Skin epidermis (tissue), 12 donors: ENCODE data around the gene KCNIP3.
"Not testable (repeated sequence)": the region's sequence is repeated elsewhere in the genome, so short reads cannot be mapped to it uniquely, and the experiment has no call there.

Source experiments
- H3K27ac ChIP-seq, 21 experiments: fragments of 200-600 bp; sonication (generic) in 11 of 21; one replicate each; pipeline ENCODE4 v1.5.0; 2020; ENCODE audit warnings: mild to moderate bottlenecking in 3 of 21, inconsistent platforms in 2 of 21, moderate library complexity in 2 of 21
- H3K4me3 ChIP-seq, 7 experiments: fragments of 200-600 bp; sonication (generic) in 2 of 7; one replicate each; pipeline ENCODE4 v1.5.0; 2020; ENCODE audit warnings: inconsistent platforms in 2 of 7, mild to moderate bottlenecking in 2 of 7, moderate library complexity in 1 of 7

KCNIP3 gene

DNA sequence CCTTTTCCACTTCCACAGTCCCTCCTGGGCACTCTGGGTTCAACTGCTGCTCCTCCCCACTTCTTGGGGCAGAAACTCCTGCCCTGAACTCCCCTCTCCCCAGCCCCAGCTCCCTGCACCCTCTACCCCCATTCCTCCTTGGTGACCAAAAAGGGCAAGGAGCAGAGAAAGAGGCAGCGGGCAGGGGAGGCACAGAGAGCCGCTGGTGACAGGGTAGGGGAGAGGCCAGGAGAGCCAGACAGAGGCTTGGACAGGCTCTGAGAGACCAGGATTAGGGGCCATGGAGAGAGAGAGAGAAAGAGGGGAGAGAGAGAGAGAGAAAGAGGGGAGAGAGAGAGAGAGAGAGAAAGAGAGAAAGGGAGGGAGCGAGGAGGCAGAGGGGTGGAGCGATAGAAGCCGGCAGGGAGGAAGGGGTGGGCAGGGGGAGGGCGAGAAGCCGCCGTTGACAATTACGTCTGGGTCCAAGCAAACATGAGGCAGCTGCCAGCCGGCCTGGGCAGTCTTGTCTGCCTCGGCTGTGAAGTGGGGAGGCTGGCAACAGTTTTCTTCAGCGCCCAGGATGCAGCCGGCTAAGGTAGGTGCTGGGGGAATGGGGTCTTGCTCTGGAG is at the start of gene KCNIP3:
Gene KCNIP3, plus strand, starts transcription at position 468 of the 608 bp plus-strand sequence. Its CDS starts 92 bp downstream, at position 560.
- Histone ChIP-seq H3K27ac (peak within 1 kb of the TSS in 1 of 21 experiments; percentile 16), H3K4me3 (no peak within 1 kb of the TSS)

- Histone ChIP-seq H3K27ac (no peak overlapping the region), H3K4me3 (no peak overlapping the region)
Measured at GRCh38 chr2:95258271-95258670, 38.9 kb upstream of the KCNIP3 start.

DNA sequence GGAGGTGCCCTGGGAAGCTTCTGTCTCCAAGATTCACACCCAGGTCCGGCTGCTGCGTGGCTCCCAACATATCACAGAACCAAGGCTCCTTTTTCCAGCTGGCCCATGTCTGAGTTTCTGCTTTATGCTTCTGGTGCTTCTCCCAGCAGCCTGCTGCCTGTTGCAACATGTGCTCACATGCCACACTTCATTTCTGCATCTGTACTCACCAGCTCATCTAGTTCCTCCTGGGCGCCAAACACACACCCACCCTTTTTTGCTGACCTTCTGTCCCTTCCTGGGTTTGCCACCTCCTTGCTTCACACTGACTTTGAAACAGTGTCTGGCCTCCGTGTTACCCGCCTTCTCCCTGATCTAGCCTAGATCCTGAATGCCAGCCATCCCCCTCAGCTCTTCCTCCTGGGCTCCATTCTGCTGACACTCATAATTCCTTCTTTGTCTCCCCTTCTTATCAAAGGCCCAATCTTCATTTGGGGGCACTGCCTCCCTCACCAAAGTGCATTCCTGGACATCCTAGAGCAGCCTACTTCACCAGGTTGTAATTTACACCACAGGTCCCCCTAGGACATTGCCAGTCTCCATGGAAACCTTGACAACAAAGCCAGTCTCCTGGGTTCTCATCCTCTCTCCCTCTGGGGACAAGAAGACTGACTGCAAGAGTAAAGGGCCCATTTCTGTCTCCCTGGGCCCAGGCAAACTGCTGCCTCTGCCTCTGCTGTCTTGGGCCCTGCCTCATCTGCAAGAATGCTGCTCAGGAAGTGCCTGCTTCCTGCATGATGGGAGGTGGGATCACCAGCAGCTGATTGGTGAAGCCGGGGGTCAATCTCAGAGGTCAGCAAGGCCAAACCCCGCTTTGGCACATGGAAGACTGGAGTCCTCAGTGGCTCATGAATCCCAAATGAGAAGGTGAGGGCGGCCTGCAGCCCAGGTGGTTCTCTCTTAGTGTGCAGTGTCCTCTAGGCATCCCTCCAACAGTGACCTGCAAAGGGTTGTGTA is 36.8 kb upstream of the KCNIP3 start:
- Histone ChIP-seq H3K4me3 (no peak overlapping the region), H3K27ac (peak overlapping the region in 19 of 21 experiments; percentile 14 to 84 (median 69))

DNA sequence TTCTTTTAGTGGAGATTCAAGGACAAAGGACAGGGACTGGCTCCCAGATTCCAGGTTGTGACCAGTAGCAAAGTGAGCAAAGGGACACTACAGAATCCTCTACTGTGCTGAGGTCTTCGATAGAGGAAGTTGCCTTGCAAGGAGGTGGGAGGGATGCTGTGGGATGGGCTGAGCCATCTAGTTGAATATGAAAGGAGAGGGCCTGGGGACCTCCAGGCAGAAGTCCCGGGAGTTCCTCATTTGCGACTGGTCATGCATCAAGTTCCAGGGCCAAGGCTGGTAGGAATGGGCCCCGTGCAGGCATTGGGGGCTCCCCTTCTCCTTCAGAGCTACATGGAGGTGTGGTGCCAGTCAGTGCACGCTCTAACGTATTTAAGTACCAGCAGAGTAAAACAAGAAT is 35.5 kb upstream of the KCNIP3 start:
- H3K27ac ChIP-seq = no peak overlapping the region
- no peak overlapping the region for H3K4me3 ChIP-seq

DNA sequence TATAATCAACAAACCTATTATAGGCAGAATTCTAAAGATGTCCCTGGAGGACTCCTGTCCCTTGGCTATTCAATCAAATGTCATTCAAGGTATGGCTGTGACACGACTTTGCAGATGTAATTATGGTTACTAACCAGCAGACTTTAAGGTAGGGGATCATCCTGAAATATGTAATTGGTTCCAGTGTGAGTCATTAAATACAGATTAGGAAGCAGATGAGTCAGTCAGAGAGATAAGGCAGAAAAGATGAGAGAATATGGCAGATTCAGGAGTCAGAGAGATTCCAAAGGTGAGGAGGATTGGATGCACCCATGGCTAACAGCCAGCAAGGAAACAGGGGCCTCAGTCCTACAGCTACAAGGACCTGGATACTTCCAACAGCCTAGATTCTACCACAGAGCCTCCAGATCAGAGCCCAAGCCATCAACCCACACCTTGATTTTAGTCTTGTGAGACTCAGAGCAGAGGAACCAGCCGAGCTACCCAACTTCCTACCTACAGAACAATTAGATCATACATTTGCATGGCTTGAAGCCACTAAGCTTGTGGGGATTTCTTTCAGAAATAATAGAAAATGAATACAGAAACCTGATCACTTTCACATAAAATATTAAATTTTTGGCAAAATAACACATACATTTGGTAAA is 34.1 kb upstream of the KCNIP3 start:
- Histone ChIP-seq H3K27ac (peak overlapping the region in 3 of 21 experiments; percentile 6 to 46 (median 25)), H3K4me3 (no peak overlapping the region)

GRCh38 chr2:95264624-95265023 is 32.5 kb upstream of the KCNIP3 start:
- Histone ChIP-seq H3K27ac (no peak overlapping the region), H3K4me3 (no peak overlapping the region)

DNA sequence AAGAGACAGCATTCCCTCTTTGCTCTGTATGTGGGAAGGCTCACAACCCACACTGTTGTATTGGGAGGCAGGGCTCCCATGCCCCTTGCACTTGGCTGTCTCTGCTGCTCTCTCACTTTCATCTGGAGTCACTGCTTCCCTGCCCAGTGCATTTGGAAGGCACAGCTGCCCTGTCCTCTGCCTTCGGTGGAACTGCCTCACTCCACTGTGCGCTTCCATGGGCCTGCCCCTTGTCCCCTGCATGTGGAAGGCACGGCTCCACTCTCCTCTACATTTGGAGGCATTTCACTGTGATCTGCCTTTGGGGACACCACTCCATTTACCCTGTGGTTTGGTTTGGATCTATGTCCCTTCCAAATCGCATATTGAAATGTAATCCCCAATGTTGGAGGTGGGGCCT is 32.0 kb upstream of the KCNIP3 start:
- no peak overlapping the region for H3K27ac ChIP-seq
- H3K4me3 ChIP-seq = no peak overlapping the region

- Histone ChIP-seq H3K4me3 (no peak overlapping the region), H3K27ac (no peak overlapping the region)
Measured at GRCh38 chr2:95266781-95267430, 30.2 kb upstream of the KCNIP3 start.

DNA sequence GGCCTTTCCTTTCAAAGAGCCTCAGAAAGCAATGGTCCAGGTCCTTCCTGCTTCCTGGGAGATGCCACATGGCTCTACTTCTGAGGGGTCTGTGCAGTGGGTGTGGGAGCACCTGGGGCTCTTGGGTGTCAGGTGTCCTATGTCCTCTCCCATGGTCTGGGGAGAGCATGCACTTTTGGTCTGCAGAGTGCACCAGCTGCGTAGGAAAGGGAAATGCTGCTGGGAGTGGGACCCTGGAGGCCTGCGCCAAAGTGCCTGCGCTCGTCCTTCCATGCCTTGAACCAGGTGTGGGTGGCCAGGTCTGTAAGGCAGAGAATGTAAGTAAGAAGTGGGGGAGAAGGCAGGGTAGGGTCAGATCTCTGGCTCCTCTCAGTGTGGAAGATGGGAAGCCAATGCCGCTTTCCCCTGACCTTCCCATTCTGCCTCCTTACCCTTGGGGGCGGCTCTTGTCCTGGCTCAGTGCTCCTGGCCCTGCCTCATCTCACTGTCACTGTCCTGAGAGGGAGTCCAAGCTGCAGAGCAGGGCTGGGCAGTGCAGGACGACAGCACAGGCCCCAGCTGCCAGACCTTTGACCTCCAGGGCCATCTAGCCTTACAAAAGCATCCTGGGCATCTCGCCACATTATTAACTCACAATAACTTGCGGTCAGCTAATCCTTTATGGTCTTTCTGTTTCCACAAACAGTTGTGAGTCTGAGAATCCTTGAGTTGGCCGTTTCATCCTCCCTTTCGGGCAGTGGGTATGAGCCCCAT is 29.5 kb upstream of the KCNIP3 start:
- no peak overlapping the region for H3K4me3 ChIP-seq
- no peak overlapping the region for H3K27ac ChIP-seq

DNA sequence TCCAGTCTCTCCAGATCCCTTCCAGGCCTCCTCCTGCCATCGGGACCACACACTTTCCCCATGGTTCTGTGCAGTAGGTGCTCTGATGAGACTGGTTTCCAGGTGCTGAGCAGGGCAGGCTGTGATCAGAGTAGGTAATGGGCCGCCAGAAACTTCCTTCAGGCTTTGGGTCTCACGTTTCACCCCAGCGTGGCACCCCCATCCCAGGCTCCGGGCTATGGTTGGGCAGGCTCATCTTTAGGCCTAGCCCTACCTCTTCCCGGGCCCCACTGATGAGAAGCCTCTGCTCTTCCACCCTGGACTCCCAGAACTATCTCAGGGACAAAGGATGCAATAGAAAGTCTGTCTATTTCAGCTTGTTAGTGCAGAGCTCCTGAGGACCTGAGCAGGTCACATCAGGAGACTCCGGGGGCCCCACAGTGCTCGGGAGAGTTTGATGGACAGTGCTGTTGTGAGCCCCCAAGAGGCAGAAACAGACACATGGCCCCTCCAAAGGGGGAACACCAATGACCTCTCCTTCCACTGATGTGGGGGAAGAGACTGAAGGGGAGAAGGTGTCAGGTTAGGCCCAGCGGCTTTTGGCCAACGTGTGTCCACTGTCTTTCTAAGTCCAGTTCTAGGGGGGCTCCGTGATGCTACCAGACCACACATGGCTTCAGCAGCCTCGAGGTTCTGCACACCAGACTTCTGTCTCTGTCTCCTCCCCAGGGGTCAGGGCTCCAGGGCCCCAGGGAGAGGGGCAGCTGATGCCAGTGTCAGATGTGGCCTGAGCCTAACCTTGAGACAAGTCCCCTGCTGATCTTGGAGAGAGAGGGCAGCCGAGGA is 28.7 kb upstream of the KCNIP3 start:
- Histone ChIP-seq H3K4me3 (no peak overlapping the region), H3K27ac (no peak overlapping the region)

DNA sequence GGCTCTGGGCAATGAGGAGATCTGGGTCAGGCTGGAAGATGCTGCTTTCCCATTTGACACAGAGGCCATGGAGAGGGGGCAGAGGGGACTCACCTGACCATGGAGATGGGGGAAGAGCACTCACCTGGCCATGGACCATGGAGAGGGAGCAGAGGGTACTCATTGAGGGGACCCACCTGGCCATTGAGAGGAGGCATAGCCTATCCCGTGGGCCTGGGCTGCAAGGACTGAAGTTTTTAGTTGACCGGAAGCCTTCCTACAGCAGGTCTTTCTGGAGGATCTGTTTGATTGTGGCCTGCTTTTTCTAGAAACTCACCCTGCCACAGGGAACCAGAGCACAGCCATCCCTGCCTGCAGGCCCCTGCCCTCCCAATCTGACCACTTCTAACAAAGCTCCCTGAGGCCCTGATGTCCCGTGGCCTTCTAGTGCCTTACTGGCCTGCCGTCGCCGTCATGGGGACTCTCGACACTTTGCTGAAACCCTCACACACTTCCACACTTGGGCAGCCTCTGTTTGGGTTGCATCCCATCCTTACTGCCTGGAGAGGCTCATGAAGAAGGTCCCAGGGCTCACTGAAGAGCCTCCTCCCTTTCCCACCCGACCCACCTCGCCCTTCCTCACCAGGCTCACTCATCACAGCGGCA is 28.0 kb upstream of the KCNIP3 start:
- Histone ChIP-seq H3K27ac (no peak overlapping the region), H3K4me3 (no peak overlapping the region)

GRCh38 chr2:95269745-95270144 is 27.4 kb upstream of the KCNIP3 start:
- H3K27ac ChIP-seq, H3K4me3 ChIP-seq: not testable (repeated sequence)

DNA sequence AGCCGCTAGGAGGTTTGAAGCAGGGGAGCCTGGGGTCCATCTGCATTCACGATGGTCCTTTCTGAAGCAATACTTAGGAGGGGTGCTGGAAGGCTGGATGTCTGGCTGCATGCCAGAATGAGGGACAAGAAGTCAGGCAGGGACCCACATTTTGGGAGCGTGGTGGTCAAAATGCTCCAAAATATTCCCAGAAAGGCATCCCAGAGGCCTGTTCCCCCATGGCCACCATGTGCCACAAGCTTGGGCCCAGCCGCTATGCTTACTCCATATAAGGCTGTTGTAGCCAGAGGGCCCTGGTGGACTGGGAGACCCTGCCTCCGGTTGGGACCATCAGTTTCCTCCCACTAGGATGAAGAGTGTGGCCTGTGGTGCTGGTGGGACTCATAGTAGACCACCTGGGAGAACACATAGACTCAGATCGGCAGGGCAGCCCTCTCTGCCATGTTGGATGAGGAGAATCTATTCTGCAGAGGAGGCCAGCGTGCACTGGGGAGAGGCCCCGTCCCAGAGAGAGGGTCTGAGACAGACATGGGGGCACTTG is 26.5 kb upstream of the KCNIP3 start:
- no peak overlapping the region for H3K27ac ChIP-seq

DNA sequence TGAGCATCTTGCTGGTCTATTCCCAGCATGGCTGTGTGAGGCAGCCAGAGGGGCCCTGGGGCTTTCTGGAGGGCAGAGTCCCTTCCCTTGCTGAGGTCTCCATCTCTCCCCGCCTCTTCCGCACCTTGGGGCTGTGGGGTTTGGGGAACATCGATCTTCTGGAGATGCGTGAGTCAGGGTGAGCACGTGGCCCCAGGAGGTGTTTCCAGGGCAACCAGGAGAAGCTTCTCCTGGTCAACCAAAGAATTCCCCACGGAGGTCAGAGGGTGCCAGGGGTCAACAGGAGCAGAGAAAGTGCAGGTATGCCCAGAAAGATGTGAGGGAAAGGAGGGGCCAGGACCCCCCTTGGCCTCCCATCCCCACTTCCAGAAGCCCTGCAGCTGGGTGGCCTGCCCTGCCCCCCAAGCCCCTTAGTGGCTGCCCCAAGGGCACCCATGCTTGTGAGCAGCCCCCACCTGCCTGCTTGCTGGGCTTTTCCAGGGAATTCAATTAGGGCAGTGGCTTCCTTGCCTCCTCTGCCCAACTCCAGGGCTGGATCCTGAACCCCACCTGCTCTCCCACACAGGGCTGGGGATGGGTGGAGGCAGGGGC is 25.7 kb upstream of the KCNIP3 start:
- no peak overlapping the region for H3K27ac ChIP-seq
- no peak overlapping the region for H3K4me3 ChIP-seq

More for the DNA sequence above, 26.5 kb upstream of the KCNIP3 start:
- H3K4me3 ChIP-seq = no peak overlapping the region

DNA sequence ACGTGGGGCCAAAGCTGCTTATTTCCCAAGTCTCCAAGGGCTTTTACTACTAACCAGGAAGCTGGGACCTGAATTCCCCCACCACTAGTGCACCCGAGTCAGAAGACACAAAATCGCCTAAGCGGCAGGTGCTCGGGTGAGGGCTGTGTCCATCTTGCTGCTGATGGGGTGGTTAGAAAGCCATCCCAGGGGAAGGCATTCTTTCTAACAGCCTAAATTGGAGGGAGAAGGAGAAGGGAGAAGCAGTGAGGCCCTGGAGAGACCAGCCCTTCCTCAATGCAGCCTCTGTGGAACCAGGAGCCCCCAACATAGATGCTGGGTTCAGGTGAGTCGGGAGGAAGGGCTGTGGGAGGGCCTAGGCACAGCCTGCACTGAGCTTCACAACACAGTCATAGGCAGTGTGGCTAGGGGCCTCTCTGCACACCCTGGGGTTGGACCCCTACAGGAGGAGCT is 24.8 kb upstream of the KCNIP3 start:
- Histone ChIP-seq H3K27ac (no peak overlapping the region), H3K4me3 (no peak overlapping the region)

DNA sequence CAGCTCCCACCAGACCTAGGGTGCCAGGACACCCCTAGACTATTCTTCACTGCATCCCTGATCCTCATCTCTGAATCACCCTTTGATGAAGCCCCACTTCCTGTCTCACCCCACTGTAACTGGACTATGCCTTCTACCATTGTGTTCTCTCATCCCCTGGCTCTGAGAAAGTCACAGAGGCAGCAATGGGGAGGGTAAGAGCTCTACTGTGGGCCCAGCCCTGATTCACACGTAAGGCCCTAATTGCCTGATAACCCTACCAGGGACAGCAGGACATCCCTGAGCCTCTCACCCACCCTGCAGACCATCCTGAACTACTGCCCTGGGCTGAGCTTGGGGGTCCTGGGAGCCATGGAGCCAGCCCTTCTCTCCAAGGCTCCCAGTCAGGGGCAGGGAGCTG is 24.4 kb upstream of the KCNIP3 start:
- Histone ChIP-seq H3K27ac (no peak overlapping the region), H3K4me3 (no peak overlapping the region)
